ELR (cell line): ENCODE results near the gene EPB41L1.

Experiments
- DNase-seq: peaks from one replicate; pipeline ENCODE4 v3.0.0-alpha.2; 2015; ENCODE audit warnings: low read depth

EPB41L1 gene

DNA sequence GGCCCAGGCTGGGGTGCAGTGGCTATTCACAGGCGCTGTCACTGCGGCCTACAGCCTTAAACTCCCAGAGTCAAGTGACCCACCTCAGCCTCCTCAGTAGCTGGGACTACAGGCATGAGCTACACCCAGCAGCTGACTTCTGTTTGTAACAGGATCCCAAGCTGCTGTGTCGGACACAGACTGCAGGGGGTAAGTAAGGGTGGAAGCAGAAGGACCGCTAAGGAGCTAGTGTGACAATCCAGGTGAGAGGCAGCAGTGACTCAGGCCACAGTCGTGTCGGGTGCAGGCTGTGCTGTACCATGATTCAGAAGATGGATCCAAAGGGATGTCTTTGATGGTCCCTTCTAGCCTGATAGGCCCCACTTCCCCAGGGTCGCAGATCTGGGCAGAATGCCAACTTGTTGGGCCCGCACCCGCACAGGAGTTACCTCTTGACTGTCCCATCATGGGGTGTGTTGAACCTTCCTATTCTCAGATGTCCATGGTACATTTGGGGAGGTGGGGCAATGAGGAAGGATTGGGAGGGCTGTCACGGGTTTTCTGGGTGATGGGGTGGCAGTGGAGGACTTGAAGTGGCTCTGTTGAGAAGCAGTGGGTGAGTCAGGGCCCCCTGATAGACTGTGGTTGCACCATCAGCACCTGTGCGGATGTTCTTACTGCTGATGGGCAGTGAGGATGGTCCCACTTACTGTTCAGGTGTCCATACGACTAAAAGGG is 107.0 kb downstream of the EPB41L1 start:
- DNase-seq: no peak

DNA sequence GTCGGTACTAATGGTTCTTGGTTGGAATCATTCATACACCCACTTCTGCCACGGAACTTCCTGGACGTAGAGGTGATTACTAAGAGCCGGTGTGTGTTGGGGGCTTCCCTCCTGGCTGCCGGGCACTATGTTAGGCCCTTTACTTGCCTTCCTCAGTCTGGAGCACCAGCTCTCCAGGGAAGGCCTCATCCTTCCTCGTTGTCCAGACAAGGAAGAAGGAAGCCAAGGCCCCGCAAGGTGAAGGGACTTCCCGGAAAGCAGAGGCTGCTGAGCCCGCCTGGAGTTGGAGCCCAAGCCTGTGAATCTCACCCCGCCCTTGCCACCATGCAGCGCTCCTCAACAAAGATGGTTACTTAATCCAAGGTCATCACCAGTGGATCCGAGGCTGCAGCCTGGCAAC is 107.9 kb downstream of the EPB41L1 start:
- DNase-seq: no peak

DNA sequence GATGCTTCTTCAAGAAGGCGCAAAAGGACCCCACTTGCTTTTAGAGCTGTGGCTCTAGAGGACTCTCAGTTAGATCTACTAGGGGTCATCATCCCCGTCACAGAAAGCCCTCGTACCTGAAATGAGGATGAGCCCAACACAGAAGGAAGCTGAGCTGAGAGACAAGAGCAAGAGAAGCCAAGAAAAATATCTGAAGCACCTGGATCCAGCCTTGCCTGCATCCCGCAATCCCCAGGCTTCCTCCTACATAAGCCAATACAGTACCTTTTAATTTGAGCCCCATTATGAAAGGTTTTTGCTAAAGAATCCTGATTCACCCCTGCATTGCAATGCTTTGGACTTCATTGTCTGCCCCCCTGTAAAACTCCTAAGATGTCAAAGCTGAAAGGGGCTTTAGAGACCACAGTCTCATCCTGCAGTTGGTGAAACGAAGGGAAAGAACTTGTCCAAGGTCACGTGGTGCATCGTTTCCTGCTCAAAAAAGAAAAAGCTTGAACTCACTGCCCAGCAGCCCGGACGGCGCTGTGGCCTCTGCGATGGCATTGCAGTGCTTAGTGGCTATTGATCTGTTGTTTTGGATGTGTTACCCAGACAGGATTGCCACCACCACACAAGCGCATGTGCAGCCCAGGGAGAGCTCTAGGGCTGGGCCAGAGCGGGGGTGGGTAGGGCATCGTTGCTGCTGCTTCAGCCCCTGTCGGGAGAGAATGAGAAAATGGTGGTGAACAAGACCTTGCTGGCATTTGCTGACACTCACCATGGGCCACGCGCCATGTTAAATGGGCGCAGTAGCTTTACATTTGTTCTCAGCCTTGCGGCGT is 110.1 kb downstream of the EPB41L1 start:
- DNase-seq: no peak

DNA sequence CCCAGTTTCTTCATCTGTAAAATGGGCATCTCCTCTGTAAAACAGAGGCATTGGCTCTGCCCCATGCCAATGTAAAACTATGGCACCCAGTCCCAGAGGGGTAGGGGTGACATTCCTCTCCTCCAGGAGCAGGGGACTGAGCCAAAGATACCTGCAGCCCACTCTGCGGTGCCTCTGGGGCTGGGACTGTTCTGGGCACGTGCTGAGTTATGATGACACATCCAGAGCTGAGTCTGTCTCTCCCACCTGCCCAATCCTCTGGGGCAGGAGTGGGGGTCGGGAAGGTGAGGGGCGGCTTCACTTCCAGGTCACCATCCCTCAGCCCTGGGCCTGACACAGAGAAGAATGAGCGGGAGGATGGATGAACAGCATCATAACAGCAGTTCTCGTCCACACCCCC is 111.6 kb downstream of the EPB41L1 start:
- DNase-seq: no peak

DNA sequence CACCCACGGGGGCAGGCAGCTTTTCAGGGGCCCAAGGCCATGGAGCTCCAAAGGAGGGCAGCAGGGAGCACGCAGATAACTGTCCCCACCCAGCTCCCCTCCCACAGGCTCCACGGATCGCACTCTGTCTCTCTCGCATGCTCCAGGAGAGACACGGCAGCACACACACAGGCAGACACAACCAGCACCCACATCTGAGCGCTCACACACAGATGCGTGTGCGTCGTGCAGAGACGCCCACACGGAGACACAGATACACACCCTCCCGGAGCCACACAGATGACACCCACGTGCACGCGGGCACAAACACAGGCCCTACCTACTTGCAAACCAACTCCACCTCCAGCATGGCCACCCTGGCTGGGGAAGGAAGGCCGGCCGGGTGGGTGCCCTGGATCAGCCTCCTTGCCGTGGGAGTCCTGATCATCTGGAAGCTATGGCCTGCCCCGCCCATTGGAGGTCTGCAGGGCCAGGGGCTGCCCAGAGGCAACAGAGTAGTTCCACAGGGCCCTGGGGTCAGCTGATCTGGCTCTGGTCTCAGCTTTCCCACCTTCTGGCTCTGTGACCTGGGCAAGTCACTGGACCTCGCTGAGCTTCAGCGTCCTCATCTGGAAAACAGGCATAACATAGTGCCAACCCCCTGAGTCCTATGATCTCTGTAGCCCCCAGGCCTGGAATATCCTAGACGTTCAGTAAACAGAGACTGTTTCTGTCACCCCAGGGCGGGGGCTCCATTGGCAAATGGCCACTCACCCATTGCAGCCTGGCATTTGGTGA is 113.3 kb downstream of the EPB41L1 start:
- no peak for DNase-seq

DNA sequence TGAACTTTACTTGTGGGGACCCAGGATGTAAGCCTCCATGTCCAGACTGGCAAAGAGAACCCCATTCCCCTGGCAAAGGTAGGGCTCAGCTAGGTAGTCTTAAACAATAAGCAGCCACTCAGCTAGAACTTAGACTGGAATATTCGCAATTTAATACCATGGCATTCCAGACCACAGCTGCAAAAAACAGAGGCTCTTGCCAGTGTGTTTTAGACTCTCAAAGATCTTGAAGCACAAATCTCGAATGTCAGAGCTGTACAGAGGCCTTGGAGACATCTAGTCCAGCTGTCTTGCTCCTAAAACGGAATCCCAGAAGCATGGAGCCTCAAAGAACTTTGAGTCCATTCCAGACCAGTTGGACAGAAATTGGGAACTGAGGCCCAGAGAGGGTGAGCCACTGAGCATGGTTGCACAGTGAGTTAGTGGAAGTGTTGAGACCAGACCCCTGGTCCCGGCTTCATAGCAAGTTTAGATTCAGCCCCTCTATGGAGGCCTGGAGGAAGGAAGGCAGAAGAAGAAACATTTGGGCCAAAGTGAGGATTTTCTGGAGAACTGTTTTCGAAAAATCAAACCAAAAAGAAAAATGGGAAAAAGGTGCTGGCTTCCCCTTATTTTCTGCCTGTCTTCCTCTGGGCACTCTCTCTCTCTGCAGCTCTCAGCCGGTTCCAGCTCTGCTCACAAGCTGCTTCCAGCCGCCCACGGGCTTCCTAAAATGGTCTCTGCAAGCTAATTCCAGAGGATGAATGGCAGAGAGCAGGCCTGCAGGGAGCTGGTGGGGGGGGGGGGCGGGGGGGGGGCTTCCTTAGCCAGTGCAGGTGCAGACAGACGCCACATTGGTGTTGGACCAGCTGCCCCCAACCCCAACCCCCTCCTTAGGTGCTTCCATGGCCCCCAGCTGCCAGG is 114.2 kb downstream of the EPB41L1 start:
- DNase-seq: no peak

DNA sequence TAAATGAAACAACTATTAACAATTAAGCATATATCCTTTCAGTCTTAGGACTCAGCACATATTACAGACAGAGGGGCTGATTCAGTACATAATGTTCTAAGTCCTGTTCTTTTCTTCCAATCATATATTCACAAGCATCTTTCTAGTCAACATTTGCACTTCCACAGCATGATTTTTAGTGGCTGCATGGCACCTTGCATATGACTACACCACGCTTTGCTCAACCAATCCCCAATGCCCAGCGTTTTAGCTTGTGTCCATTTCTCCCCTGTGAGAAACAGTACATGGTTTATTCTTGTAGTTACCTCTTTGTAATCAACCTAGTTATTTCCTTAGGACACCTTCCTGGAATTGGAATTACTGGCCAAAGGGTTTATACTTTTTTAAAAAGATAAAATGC is 115.0 kb downstream of the EPB41L1 start:
- DNase-seq: no peak

DNA sequence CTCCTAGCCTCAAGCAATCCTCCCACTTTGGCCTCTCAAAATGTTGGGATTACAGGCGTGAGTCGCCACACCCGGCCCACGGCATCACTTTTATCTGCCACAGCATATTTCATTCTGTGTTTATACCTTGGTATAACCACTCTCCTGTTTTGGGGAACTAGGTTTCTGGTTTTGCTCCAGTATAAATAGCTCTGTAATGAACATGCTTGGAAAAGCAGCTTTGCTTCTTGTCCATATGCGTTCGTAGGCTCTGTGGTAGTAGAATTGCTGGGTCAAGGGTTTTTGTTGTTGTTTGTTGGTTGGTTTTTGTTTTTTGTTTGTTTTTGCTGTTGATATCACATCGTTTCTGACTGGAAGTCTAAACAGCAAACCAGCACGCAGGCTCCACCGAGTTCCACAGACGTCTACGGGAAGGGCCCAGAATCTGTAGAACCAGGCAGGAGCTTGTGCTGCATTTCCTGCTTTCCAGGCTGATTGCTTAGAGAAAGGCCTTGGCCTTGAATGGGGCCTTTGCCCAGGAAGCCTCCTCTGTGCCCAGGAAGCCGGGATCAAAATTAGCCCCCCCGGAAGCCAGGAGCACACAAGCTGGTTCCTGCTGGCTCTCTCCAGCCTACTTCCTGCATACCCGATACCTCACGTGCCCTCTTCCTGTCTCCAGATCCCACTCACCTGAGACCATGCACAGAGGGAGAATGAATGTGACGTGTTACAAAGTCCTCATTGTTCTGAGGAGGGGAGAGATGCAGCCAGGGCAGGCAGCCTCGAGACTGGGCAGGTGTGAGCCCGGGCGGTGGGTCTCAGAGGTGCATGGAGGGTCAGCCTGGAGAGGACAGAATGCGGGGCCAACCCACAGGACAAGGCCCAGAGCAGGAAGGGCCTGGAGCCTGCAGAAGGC is 116.5 kb downstream of the EPB41L1 start:
- no peak for DNase-seq

DNA sequence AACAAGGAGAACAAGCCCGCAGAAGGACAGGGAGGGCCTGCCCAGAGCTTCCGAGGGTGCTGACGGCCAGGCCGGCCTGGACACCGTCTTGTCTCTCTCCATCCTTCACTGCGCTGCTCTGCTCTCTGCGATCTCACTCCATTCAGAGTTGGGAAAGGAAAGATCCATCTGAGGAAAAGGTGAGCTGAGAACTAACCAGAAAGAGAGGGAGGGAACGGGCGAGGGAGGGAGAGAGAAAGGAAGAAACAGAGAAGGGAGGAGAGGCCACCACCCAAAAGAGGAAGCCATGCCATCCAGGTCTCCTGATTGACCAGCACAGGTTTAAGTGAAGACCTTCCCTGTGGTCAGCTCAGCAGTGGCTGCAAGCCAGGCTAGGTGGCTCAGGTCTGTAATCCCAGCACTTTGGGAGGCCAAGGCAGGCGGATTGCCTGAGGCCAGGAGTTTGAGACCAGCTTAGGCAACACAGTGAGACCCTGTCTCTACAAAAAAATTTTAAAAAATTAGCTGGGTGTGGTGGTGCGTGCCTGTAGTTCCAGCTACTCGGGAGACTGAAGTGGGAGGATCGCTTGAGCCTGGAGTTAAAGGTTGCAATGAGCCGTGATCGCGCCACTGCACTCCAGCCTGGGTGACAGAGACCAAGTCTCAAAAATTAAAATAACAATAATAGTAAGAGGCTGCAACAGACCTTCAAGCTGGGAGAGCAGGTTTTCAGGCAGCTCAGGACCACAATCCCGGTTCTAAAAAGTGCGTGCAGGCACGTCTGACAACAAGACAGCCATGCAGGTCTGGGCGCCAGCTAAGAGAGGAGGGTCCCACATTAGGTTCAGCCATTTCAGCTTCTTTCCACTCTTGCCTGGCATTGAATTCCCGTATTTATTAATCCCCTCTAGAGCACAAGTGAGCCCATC is 117.4 kb downstream of the EPB41L1 start:
- DNase-seq: no peak

DNA sequence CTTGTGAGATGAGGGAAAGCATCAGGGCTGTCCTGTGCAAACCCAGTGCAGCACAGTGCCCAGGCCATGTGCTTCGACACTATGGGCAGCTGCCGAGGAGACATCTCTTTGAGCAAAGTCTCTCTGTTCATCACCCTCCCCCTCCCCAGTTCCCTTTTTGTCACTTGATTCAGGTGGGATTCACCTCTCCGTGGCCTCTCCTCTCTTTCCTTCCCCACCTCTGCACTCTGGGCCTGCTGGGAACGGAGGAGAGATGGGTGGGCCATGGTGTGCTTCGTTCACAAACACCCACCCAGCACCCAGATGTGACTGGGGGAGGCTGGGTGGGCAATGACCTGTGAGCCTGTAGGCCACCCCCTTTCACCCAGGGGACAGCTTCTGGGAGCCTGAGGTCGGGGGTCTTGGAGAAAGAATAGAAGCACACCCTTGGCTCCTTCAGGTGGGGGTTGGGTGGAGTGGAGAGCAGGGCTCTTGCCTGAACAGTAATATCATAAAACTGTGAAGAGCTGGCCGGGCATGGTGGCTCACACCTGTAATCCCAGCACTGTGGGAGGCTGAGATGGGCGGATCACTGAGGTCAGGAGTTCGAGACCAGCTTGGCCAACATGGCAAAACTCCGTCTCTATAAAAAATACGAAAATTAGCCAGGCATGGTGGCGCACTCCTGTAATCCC is 118.1 kb downstream of the EPB41L1 start:
- DNase-seq: no peak

DNA sequence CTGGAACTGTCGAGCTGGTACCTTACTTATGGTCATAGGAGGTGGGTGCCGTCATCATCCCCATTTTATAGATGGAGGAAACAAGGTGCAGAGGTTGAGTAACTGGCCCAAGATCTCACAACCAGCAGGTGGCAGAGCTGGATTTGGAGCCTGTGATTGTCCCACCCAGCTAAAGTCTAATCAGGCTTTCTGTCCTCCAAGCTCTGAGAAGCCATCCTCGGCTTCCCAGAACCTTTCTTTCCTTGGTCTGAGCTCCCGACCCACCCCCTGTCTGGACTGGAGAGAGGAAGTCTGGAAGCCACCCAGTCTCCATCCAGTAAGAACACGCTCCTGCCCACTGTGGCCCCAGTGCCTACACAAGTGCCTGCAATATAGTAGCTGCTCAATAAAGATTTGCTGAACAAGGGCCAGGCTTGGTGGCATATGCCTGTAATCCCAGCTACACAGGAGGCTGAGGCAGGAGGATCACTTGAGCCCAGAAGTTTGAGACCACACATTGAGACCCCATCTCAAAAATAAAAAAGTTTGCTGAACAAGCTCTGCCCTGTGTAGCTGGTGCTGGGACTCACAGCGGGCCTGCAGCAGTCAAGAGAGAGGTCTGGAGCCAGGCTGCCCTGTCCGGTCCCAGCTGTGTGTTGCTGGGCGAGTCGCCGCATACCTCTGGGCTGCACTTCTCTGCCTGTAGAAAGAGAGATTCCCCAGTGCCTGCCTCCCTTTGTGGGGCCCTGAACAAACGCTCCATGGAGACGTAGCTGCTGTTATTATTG is 119.1 kb downstream of the EPB41L1 start:
- peak; percentile 63 for DNase-seq

DNA sequence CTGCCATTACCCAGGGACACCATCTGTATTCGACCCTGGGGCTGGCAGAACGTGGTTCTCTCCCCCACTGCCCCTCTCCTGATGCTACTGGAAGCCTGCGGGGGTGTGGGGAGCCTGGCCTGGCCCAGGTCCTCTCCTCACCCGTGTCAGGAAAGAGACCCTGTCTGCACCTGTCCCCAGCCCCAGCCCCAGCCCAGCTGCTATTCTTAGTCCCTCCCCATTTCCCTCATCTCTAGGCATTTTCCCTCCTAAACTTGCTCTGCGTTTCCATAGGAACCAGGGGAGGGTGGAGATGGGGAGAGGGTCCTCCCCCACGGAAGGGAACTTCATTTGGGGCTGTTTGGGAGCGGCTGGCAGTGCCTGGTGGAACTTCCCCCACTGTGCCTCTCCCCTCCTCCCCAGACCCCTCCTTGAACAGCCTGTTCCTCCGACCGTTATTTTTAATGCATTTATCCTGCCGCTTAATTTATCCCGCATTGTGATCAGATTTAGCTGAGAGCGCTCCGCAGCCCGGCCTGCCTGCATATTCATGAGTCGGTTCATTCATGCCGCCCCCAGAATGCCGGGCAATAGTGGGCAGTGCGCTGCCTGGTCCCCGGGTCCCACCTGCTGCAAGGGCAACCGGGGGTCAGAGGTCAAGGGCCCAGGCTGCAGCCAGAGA is 119.8 kb downstream of the EPB41L1 start:
- DNase-seq: no peak

DNA sequence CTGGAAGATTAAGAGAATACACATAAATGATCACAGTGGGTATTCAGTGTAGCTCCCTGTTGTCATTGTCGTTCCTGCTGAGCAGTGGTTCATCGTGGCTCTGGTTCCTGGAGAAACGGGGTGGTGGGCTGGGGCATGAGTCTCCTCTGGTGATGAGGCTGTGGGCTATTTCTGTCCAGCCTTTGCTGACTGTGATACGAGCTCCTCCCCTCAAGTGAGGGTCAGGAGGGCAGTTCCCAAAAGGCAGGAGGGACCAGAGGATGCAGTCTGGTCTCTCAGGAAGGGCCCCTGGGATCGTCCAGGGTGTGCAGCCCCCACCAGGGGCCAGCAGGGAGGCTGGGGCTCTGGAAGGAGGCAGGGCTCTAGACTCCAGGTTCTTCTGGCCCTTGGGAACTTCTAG is 120.5 kb downstream of the EPB41L1 start:
- no peak for DNase-seq

DNA sequence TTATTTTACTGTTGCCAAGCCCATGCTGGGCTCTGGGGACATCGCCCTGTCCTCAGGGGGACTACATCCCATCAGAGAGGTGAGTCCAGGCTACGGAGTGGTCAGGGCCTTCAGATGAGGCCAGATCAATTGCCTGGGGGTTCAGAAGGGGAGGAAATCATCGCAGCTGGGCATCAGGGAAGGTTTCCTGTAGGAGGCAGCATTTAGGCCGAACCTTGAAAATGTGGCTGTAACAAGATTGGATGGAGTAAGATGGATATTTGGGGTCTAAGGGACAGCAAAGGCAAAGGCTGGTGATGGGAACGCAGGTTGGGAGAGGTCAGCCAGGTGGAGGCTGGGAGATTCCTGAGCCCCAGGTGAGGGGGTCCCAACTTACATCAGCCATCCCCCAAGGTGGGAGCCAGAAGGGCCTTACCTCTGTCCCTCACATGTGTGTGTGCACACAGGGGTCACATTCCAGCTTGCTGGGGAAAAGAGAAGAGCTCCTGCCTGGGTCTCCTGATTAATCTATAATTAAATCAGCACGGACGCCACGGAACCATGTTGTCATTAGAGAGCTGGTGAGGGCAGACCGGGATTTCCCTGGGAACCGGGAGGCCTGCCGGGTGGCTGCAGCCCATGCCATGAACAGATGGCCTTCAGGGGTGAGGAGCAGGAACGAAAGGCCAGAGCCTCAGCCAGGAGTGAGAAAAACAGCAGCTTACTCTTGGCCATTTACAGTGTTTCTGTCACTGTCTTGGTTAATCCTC is 121.1 kb downstream of the EPB41L1 start:
- no peak for DNase-seq

DNA sequence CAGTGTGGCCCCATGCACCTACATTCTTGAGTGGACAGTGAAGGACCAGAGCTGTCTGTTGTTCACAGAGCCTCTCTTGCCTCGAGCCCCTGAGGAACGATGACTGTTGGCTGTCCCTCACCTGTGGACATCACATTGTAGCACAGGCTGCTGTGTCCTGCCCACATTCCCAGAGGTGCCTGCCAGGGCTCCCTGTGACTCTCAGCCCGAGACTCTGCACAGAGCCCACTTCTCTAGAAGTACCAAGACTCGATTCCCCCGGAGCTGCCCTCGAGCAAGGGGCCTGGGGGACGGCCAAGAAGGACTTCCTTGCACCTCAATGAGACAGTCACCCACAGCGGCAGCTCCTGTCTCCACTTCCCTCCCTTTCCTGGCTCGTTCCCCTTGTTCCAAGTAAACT is 123.0 kb downstream of the EPB41L1 start:
- no peak for DNase-seq

DNA sequence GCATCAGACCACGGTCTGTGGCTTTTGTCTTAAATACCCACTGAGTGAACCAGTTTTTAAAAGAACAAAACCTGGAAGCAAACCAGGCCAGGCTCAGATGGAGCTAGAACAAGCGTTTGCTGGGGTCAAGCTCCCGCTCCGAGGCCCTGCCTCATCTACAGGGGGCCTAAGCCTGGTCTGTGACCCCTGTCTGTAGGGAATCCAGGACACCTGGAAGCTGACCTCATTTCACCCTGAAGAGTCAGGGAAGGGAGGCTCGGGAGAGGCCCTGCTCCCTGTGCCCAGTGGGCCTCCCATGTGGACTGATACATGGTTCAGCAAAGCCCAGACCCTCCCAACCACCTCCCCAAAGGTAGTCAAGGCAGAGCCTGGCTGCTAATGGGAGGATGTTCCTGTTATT is 124.8 kb downstream of the EPB41L1 start:
- DNase-seq: no peak

DNA sequence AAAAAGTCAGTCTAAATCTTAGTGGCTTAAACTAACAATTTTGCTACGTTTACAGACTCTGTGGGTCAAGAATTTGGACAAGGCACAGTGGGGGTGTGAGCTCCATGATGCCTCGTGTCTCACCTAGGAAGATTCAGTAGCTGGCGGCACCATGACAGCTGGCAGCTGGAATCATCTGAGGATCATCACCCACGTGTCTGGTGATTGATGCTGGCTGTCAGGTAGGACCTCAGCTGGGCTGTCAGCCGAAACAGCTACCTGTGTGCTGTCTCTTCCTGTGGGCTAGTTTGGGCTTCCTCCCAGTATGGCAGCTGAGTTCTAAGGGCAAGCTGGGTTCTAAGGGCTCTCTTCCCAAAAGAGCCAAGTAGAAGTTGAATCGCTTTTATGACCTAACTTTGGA is 125.2 kb downstream of the EPB41L1 start:
- no peak for DNase-seq
